Hepatocyte (in vitro differentiated cells): ENCODE data around the gene GUCY2F.

Experiments used
- CTCF ChIP-seq: fragments of 200-600 bp; sonication (generic); IDR thresholded peaks from 2 replicates; pipeline ENCODE4 v1.5.1; 2016; ENCODE audit warnings: antibody characterized with exemption, mild to moderate bottlenecking; ENCODE audit not compliant: poor library complexity
- EZH2 ChIP-seq: fragments of 200-600 bp; sonication (generic); IDR thresholded peaks from 2 replicates; pipeline ENCODE4 v1.6.1; 2016; ENCODE audit warnings: antibody characterized with exemption, mild to moderate bottlenecking, borderline replicate concordance
- EZH2phosphoT487 ChIP-seq: fragments of 200-600 bp; sonication (generic); IDR thresholded peaks from one replicate; pipeline ENCODE4 v1.6.1; 2018; ENCODE audit warnings: antibody characterized with exemption, mild to moderate bottlenecking, low read depth, moderate library complexity; ENCODE audit not compliant: unreplicated experiment, severe bottlenecking

GRCh38 chrX:109464231-109464630 is 17.7 kb downstream of the GUCY2F start:
- TF ChIP-seq CTCF (no peak), EZH2phosphoT487 (no peak), EZH2 (no peak)
